Ureter (tissue), 1 donor: ENCODE results near the gene ZC3H10. TPM values are rescaled to one million over a fixed set of nuclear protein-coding genes. Genes with fewer than 3 reads are reported as not detected.
"Not testable (repeated sequence)": the region's sequence is repeated elsewhere in the genome, so short reads cannot be mapped to it uniquely, and the experiment has no call there.

Source experiments
- DNase-seq: peaks from one replicate; pipeline ENCODE4 v3.0.0-alpha.2; 2020; ENCODE audit warnings: low spot score
- total RNA-seq: library from RNA; stranded (reverse); gene quantifications from one replicate; pipeline ENCODE4 v1.2.4, GENCODE V29; 2023
- donor health status: DM: yes; HTN: yes; CAD: no.

ZC3H10 gene
- 9.8 TPM for total RNA-seq

DNA sequence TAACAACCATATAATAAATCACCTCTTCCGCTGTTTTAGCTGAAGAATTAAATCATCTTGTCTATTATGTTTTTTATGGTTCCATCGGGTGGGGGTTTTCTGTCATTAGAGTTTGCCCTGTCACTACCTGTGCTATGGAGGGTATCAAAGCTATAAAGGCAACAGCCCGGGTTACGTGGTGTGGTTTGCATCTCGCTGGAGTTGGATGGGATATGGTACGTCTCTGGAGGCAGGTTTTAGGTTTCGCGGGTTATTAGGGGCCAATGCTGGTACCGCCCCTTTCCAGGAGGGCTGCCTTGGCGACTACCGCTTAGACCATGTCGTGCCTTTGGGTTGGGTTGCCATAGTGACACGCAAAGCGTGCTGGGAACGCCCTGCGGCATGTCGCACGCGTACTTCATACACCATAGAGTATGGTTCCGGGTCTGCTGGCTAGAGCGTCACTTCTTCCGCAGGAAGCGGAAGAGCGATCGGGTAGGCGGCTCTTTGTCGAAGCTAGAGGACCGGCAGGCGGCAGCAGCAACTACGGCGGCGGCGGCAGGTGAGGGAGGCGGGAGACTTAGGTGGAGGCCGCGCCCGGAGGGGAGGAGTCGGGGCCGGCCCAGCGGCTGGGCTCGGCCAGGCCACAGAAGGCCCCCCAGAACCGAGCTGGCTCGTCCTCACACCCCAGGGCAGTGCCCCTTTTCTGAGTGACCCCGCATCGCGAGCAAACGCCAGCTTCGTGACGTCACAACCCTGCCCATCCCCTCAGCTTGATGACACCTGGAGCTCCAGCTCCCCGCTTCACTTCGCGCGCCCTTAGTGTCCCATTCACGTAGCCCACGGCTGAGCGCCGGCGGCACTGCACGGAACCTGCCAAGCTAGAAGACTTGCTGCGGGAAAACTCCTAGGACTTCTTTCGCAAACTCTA is at the start of gene ZC3H10:
Gene ZC3H10, plus strand, starts transcription at position 489 of the 910 bp plus-strand sequence. CDS start 2,297 bp downstream, outside the sequence.
- DNase-seq = peak; percentile 99

DNA sequence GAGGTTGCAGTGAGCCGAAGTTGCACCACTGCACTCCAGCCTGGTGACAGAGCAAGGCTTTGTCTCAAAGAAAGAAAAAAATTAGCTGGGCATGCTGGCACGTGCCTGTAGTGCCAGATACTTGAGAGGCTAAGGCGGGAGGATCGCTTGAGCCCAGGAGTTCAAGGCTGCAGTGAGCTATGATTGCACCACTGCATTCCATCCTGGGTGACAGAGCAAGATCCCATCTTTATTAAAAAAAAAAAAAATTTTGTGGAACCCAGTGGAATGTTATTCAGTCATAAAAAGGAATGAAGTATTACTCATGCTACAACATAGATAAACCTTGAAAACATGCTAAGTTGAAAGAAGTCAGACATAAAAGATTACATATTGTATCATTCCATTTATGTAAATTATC is 46.4 kb upstream of the ZC3H10 start:
- no peak for DNase-seq

DNA sequence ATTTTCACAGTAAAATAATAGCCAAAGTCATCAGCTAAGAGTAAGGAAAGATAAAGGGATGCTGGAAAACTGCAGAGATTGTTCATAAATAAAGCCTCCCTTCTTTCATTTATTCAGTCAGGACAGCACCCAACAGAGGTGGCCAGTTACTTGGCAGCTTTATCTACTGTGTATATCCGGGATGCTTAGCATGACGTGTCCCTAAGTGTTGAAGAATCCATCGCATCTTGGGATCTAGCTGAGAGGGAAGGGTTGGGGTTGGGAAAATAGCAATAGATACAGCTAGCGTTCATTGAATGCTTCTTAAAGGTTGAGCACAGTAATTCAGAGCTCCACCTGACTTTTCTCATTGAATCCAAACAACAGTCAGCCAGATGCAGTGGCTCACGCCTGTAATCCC is 43.7 kb upstream of the ZC3H10 start:
- DNase-seq = no peak

GRCh38 chr12:56077966-56078365 is 40.1 kb upstream of the ZC3H10 start:
- DNase-seq = not testable (repeated sequence)

DNA sequence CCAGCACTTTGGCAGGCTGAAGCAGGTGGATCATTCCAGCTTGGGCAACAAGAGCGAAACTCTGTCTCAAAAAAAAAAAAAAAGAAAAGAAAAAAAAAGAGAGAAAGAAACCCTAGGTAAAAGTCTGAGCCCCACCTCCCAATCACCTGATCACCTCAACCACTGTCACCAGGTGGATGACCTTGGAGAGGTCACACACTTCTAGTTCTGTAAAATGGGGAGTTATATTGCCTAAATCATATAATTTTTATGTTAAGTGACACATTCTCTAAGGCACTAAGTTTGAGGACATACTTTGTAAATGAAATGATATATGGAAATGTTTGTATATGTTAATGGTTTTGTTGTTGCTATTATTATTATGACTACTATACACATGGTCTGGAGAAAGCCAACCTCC is 39.6 kb upstream of the ZC3H10 start:
- DNase-seq = no peak

DNA sequence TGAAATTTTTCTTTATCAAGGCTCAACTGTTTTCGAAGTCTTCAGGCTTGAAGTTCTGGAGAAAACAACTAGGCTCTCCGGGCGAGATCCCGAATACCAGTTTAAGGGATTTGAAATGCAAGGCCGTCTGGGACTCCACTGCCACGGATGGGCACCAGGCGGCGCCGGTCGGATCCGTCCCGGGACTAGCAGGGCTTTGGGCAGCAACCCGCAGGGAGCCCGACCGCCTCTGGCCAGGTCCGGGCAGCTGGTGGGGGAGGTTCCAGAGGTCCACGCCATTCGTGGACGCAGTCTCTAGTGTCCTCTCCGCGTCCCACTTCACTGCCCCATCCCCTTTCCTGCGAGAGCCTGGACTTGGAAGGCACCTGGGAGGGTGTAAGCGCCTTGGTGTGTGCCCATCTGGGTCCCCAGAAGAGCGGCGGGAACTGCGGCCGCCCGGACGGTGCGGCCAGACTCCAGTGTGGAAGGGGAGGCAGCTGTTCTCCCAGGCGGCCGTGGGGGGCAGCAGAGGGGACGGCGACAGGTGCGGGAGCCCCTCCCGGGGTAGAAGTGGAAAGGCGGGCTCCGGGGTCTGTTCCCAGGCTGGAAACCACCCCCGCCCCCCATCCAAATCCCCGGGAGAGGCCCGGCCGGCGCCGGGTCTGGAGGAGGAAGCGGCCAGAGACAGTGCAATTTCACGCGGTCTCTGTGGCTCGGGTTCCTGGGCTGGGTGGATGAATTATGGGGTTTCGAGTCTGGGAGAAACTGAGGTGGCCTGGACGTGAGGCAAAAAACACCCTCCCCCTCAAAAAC is 38.9 kb upstream of the ZC3H10 start:
- peak; percentile 89 for DNase-seq

GRCh38 chr12:56079723-56080555 is 38.1 kb upstream of the ZC3H10 start, which contains the start of gene ERBB3:
Gene ERBB3, plus strand, starts transcription at chr12:56080165. Its CDS starts 136 bp downstream, at chr12:56080301.
- peak; percentile 83 for DNase-seq

DNA sequence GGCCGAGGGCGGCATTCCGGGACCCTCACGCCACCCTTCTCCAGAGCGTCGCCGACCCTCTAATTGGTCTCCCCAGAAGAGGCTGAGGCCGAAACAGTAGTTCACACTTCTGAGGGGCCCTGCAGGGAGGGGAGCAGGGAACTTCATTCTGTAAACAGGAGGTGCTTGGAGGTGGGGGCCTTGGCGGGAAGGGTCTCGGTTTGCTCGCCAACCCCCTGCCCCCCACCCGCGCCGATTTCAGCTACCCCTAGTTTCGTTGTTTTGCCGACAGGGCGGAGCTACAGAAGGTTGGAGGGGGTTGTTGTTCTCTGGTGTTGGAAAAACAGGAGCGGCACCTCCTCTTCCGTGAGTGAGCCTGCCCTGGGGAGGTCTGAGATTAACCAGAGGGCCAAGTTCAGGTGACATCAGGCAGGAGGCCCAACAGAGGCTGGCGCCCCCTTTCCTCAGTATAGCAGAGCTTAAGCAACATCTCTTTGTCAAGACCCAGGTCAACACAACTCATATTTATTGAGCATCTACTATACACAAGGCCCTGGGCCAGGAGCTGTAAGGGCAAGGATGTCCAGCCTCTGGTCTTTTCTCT is 37.4 kb upstream of the ZC3H10 start:
- peak; percentile 56 for DNase-seq

GRCh38 chr12:56081393-56082347 is 36.4 kb upstream of the ZC3H10 start:
- DNase-seq = no peak

DNA sequence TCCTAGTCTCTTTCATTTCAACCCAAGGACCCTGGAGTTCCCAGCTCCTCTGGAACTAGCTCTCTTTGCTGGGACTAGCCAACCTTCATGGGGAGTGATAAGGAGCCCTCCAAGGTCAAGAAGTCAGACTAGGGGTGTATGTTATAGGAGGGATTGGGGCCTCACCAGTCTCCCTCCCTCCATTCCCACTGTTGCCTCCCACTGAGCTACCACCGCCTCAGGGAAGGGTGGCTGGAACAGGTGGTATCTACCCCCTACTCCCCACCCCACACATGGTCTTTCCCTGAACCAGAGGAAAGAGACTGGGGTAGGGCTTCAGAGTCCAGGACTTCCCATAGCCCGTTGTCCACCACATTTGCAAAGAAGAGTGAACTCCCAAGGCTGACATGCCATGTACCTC is 35.7 kb upstream of the ZC3H10 start:
- DNase-seq = no peak

- no peak for DNase-seq
These were observed 35.1 kb upstream of the ZC3H10 start for GRCh38 chr12:56082967-56083366.

DNA sequence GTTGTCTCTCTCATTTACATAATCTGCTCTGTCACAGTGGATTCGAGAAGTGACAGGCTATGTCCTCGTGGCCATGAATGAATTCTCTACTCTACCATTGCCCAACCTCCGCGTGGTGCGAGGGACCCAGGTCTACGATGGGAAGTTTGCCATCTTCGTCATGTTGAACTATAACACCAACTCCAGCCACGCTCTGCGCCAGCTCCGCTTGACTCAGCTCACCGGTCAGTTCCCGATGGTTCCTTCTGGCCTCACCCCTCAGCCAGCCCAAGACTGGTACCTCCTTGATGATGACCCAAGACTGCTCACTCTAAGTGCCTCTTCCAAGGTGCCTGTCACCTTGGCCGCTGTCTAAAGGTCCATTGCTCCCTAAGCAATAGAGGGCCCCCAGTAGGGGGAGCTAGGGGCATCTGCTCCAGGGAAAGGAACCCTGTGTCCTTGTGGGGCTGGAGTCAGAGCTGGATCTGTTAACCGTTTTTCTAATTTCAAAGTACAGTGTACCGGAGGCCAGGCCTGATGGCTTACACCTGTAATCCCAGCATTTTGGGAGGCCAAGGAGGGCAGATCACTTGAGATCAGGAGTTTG is 33.0 kb upstream of the ZC3H10 start:
- no peak for DNase-seq

DNA sequence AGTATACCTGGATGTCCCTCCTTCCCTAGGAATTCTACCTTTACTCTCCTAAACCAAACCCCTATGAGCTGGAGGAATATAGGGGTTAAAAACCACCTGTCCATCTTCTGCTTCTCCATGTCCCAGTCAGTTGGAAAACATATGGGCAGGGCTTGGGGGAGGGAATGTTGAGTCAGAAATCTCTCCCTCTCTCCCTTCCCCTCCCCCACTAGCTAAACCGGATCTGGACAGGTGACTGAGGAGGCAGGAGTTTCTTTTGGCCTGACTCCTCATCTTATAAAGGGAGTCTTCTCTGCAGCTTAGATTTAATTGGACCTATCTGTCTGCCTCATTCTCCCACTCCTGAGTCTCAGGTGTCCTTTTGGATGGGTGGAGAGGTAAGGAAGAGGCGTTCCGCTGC is 32.0 kb upstream of the ZC3H10 start:
- peak; percentile 81 for DNase-seq

GRCh38 chr12:56086608-56087007 is 31.5 kb upstream of the ZC3H10 start:
- no peak for DNase-seq

DNA sequence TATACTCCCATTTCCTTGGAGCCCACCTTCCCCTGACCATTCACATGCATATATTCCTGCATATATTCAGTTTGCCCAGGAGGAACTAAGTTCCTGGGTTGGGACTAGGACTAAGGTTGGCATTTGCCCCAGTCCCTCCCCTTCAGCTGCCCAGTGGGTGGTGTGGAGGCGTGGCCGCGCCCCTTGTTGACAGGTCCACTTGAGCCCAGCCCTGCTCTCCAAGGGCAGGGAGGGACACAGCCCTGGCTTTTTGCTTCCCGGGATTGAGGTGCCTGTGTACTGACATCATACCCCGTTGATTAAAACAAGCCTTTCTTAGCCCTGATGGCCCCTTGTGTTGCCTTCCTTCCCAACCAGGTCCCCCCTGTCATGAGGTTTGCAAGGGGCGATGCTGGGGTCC is 30.8 kb upstream of the ZC3H10 start:
- peak; percentile 78 for DNase-seq

GRCh38 chr12:56097738-56098137 is 20.3 kb upstream of the ZC3H10 start:
- no peak for DNase-seq

DNA sequence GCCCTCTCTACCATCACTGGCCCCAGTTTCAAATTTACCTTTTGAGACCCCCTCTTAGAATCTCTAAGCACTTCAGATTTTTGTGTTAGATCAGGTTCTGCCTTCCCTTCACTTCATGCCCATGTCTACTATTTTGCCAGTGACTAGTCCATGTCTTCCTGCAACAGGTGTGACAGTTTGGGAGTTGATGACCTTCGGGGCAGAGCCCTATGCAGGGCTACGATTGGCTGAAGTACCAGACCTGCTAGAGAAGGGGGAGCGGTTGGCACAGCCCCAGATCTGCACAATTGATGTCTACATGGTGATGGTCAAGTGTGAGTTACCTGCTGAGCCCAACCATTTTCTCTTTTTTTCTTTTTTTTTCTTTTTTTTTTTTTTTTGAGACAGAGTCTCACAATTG is 19.5 kb upstream of the ZC3H10 start:
- no peak for DNase-seq

DNA sequence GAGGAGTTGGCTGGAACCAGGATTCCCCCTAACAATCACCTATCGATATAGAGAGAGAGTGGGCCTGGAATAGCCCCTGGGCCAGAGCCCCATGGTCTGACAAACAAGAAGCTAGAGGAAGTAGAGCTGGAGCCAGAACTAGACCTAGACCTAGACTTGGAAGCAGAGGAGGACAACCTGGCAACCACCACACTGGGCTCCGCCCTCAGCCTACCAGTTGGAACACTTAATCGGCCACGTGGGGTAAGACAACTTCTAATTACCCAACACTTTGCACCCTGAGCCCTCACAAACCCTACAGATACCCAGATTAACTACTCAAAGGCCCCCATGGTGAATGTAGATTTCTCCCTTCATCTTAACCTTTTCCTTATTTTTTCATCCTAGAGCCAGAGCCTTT is 18.3 kb upstream of the ZC3H10 start:
- DNase-seq = no peak

DNA sequence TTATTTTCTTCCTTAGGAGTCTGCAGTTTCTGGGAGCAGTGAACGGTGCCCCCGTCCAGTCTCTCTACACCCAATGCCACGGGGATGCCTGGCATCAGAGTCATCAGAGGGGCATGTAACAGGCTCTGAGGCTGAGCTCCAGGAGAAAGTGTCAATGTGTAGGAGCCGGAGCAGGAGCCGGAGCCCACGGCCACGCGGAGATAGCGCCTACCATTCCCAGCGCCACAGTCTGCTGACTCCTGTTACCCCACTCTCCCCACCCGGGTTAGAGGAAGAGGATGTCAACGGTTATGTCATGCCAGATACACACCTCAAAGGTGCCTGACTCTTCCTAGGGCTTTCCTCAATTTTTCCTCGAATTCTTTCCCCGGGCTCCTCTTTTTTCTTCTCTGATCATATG is 17.0 kb upstream of the ZC3H10 start:
- DNase-seq = no peak

GRCh38 chr12:56102683-56103065 is 15.4 kb upstream of the ZC3H10 start:
- DNase-seq = no peak
